Measurements from ENCODE around the gene SLAMF1. TPM values are rescaled to one million over a fixed set of nuclear protein-coding genes. Genes with fewer than 3 reads are reported as not detected.

Gene SLAMF1
- total and polyA plus RNA-seq, 9 of the 15 experiments (the other 6 are each of a cell fraction or from before 2014, with no cell fraction given): 0.04 to 0.17 (median 0.11) TPM; not detected in 4

DNA sequence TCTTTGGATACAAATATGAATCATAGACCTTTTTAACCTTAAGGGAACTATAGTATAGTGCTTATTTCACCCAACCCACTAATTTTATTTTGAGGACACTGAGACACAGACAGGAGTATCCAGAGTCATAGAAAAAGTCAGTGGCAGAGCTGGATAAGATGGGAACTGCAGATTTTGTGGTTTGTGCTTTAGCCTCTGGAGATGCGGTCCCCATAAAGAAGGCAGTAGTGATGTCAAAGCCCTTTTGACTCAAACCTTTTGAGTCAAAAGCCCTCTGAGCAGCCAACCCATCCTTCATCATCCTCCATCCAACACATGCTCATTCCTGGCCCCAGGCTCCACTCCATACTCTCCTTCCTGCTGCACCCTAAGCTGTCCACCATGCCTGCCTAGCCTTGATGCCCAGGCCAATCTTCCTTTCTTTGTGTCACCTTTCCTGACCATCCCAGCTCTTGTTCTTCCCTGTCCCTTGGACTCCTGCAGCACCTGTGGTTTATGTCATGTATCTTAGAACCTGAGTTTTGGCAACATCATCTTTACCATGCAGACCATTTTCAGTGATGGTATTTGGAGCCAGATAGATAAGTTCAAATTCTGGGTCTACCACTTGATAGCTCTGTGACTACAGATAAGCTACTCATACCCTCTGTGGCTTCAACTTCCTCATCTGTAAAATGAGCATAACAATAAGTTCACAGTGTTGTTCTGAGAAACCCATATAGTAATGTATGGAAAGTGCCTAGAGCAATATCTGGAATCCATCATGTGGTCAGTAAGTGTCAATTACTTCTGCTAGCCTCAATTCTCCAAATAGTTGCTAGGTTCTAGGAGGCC lies 20.1 kb downstream of the SLAMF1 start (continued):
- TF ChIP-seq, protein P1, sequence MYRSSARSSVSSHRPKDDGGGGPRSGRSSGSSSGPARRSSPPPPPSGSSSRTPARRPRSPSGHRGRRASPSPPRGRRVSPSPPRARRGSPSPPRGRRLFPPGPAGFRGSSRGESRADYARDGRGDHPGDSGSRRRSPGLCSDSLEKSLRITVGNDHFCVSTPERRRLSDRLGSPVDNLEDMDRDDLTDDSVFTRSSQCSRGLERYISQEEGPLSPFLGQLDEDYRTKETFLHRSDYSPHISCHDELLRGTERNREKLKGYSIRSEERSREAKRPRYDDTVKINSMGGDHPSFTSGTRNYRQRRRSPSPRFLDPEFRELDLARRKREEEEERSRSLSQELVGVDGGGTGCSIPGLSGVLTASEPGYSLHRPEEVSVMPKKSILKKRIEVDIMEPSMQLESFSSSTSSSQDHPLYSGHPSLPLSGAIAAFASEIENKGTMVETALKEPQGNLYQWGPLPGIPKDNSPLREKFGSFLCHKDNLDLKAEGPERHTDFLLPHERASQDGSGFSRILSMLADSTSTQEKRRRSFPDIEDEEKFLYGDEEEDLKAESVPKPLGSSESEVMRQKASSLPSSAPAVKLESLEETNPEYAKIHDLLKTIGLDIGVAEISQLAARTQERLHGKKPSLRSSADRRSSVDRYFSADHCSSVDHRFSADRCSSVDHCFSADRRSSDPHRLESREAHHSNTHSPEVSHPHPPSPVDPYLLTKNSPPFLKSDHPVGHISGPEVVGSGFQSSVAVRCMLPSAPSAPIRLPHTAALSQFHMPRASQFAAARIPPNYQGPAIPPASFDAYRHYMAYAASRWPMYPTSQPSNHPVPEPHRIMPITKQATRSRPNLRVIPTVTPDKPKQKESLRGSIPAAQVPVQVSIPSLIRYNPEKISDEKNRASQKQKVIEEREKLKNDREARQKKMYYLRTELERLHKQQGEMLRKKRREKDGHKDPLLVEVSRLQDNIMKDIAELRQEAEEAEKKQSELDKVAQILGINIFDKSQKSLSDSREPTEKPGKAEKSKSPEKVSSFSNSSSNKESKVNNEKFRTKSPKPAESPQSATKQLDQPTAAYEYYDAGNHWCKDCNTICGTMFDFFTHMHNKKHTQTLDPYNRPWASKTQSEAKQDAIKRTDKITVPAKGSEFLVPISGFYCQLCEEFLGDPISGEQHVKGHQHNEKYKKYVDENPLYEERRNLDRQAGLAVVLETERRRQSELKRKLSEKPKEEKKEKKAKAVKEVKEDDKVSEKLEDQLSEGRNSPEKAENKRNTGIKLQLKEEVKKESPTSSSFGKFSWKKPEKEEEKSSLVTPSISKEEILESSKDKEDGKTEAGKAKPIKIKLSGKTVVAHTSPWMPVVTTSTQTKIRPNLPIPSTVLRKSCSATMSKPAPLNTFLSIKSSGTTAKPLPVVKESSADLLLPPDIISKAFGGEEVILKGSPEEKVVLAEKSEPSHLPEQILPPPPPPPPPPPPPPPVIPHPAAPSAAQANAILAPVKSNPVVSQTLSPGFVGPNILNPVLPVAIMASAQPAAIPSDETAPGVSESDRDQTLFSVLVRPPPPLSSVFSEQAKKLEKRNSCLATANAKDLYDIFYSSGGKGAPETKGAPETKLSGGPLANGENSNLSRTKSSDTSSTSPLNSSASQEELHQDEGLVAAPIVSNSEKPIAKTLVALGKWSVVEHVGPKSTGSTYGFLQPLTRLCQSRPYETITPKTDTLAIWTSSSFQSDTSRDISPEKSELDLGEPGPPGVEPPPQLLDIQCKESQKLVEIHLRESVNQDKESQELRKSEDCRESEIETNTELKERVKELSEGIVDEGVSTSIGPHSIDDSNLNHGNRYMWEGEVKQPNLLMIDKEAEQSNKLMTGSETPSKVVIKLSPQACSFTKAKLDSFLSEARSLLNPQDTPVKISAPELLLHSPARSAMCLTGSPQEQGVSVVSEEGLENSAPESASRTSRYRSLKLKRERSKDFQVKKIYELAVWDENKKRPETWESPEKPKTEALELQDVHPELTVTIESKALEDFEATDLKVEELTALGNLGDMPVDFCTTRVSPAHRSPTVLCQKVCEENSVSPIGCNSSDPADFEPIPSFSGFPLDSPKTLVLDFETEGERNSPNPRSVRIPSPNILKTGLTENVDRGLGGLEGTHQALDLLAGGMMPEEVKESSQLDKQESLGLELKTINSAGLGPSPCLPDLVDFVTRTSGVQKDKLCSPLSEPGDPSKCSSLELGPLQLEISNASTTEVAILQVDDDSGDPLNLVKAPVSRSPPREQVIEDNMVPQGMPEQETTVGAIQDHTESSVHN (IDR thresholded peaks at IDR 0.05; ENCODE audit: borderline replicate concordance in 1 of 2, low read depth in 1 of 2): no peak
- no peak for TF ChIP-seq ZNF224 (CRISPR knock-in tag; IDR thresholded peaks at IDR 0.05)
- TF ChIP-seq STAT5A (IDR thresholded peaks at IDR 0.05; ENCODE audit: borderline replicate concordance, low read length): no peak; the same call in 1 of the 2 replicates
- TF ChIP-seq ZNF778 (CRISPR knock-in tag; IDR thresholded peaks at IDR 0.05): no peak
- TF ChIP-seq, protein P2, sequence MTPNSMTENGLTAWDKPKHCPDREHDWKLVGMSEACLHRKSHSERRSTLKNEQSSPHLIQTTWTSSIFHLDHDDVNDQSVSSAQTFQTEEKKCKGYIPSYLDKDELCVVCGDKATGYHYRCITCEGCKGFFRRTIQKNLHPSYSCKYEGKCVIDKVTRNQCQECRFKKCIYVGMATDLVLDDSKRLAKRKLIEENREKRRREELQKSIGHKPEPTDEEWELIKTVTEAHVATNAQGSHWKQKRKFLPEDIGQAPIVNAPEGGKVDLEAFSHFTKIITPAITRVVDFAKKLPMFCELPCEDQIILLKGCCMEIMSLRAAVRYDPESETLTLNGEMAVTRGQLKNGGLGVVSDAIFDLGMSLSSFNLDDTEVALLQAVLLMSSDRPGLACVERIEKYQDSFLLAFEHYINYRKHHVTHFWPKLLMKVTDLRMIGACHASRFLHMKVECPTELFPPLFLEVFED (CRISPR knock-in tag; conservative IDR thresholded peaks at IDR 0.05): no peak
- no peak for TF ChIP-seq PCBP2 (IDR thresholded peaks at IDR 0.05; ENCODE audit: low read depth, low read length, poor library complexity, severe bottlenecking)
- TF ChIP-seq ZNF444 (CRISPR knock-in tag; IDR thresholded peaks at IDR 0.05): no peak
- TF ChIP-seq CBX3 (IDR thresholded peaks at IDR 0.05; ENCODE audit: borderline replicate concordance in 1 of 2, low read length in 2 of 2): no peak
- no peak for TF ChIP-seq STAT5B (CRISPR knock-in tag; IDR thresholded peaks at IDR 0.05)
- TF ChIP-seq CBX1 (IDR thresholded peaks at IDR 0.05; ENCODE audit: low read depth): no peak
- 0 out of 4 replicates have a peak, but pooled peaks of 1 of the 2 experiments have one; percentile 10 for TF ChIP-seq RAD21 (CRISPR knock-in tag; conservative IDR thresholded peaks at IDR 0.05 in 1 of 2, IDR thresholded peaks at IDR 0.05 in 1 of 2)
- TF ChIP-seq SP1 (CRISPR knock-in tag; IDR thresholded peaks at IDR 0.05): no peak
- TF ChIP-seq, protein P3, sequence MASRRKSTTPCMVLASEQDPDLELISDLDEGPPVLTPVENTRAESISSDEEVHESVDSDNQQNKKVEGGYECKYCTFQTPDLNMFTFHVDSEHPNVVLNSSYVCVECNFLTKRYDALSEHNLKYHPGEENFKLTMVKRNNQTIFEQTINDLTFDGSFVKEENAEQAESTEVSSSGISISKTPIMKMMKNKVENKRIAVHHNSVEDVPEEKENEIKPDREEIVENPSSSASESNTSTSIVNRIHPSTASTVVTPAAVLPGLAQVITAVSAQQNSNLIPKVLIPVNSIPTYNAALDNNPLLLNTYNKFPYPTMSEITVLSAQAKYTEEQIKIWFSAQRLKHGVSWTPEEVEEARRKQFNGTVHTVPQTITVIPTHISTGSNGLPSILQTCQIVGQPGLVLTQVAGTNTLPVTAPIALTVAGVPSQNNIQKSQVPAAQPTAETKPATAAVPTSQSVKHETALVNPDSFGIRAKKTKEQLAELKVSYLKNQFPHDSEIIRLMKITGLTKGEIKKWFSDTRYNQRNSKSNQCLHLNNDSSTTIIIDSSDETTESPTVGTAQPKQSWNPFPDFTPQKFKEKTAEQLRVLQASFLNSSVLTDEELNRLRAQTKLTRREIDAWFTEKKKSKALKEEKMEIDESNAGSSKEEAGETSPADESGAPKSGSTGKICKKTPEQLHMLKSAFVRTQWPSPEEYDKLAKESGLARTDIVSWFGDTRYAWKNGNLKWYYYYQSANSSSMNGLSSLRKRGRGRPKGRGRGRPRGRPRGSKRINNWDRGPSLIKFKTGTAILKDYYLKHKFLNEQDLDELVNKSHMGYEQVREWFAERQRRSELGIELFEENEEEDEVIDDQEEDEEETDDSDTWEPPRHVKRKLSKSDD (conservative IDR thresholded peaks at IDR 0.05; ENCODE audit: low read length): no peak
